ENCODE data around the gene STEAP1. TPM values are rescaled to one million over a fixed set of nuclear protein-coding genes. Genes with fewer than 3 reads are reported as not detected.
"Not testable (repeated sequence)": the region's sequence is repeated elsewhere in the genome, so short reads cannot be mapped to it uniquely, and the experiment has no call there.

The STEAP1 gene
- total RNA-seq: 8.2 TPM
- long read RNA-seq, transcript STEAP1-201 (5 exons, 1,313 nt): major isoform, 8 of 9 reads
- long read RNA-seq, partial matches to known transcripts: 0 of 9 reads
- long read RNA-seq, other reads (novel, unspliced or antisense): 1 of 9 reads

DNA sequence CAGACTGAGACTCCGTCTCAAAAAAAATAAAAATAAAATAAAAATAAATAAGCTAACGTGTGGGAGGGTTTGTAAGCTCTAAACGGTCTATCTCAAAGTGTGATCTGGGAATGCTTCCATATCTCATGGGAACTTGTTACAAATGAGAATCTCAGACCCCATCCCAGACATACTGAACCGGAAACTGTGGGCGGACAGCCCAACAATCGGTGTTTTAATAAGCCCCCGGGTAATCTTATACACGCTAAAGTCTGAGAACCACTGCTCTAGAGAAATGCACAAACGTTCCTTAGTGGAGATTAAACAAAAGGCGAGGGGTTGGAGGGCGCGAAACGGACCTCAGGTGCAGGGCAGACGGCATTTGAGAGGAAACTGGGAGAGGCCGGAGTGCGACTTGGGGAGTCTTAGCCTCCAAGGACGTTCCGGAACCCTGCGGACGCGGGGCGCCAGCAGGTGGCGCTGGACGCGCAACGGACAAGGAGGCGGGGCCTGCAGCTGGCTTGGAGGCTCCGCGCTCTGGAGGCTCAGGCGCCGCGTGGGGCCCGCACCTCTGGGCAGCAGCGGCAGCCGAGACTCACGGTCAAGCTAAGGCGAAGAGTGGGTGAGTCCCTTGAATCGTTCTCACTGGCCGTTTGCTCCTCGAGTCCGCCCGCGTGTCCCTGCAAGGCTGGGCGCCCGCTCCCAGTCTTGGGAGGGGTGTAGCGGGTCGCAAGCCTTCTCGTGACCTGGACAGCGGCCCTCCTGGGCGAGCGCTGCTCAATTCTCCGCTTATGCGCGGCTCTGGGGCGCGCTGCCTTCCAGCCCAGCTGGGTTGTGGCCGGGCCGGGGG, at the start of gene STEAP1:
Gene STEAP1 (plus strand): TSS at position 527 of the 829 bp plus-strand sequence. CDS start 5,320 bp downstream, outside the sequence.
- H3K27me3 ChIP-seq (ENCODE audit: low read depth); H3K9me3 ChIP-seq; H3K36me3 ChIP-seq; H3K4me1 ChIP-seq: not testable (repeated sequence)
- intact Hi-C loops (cut with DNase I): loop anchor here (10.0 kb wide), 1 partner anchor 271 kb away; no protein-coding TSS in a partner anchor
- Histone ChIP-seq H3K27ac (peak within 1 kb of the TSS; percentile 58), H3K4me3 (peak within 1 kb of the TSS; percentile 59)
- ATAC-seq (peak; percentile 99), DNase-seq (peak; percentile 92)
- TF ChIP-seq CTCF (IDR thresholded peaks at IDR 0.05): peak; percentile 92

DNA sequence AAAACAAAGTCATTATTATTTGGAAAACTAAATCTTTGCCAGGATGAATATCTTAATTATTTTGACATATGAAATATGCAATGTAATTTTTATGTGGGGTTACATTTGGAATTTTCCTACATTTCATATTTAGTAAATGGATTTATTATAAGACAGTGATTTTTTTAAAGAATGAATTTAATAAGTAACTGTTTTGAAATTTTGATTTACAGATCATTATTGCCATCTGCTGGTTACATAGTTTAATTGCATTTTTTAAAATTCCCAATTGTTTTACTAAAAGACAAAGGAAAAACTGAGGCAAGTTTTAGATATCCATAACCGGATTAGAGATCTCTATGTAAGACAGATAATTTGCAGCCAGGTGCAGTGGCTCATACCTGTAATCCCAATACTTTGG, 39.3 kb upstream of the STEAP1 start:
- H3K4me3 ChIP-seq; DNase-seq; intact Hi-C loops (cut with DNase I); H3K36me3 ChIP-seq; H3K4me1 ChIP-seq; H3K9me3 ChIP-seq; H3K27ac ChIP-seq; ATAC-seq: not testable (repeated sequence)
- peaks cover 14% of the 10 kb centered on the region for H3K27me3 ChIP-seq (ENCODE audit: low read depth)
- TF ChIP-seq CTCF (IDR thresholded peaks at IDR 0.05): peak; percentile 25

DNA sequence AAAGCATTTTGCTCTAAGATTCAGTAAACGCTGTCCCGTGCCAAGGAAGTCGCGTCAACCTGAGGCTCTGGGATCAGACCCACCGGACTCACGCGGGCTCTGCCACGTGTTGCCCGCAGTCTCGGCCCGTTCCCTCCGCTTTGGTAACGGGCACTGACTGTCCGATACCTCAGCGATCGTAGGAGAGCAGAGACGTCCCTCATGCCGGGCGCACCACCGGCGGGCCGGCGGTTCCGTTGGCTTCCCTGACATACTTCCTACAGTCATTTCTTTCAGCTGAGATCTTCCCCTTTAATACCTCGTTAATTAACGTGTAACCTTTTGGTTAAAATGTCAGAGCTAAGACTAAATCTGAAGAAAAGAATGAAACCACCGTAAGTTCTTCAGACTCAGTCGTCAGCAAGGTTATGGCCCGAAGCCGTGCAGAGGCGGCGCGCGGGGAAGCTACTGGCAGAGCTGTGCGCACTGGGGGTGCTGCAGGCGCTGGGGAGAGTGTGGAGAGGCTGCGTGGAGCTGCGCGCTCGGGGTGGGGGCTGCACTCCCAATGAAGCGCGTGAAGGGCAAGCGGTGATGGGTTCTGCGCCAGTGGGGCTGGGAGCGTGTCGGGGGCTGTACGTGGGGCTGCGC, 35.6 kb upstream of the STEAP1 start:
- H3K27ac ChIP-seq; intact Hi-C loops (cut with DNase I); H3K36me3 ChIP-seq; H3K9me3 ChIP-seq; H3K4me1 ChIP-seq: not testable (repeated sequence)
- peak overlapping the region; percentile 53 for H3K4me3 ChIP-seq
- ATAC-seq (peak; percentile 32 to 40), DNase-seq (peak; percentile 39)
- H3K27me3 ChIP-seq (ENCODE audit: low read depth): peaks cover 15% of the 10 kb centered on the region

- Histone ChIP-seq H3K36me3 (no peaks in the 10 kb centered on the region), H3K4me1 (no peaks in the 10 kb centered on the region), H3K9me3 (no peaks in the 10 kb centered on the region), H3K4me3 (peak overlapping the region; percentile 53), H3K27ac (no peak overlapping the region), H3K27me3 (ENCODE audit: low read depth) (peaks cover 15% of the 10 kb centered on the region)
- DNase-seq (peak; percentile 49), ATAC-seq (peak; percentile 26 to 73)
- intact Hi-C loops (cut with DNase I): no loop called here
- TF ChIP-seq CTCF (IDR thresholded peaks at IDR 0.05): no peak
These were observed 34.9 kb upstream of the STEAP1 start for GRCh38 chr7:90119178-90119971.

- H3K9me3 ChIP-seq; H3K36me3 ChIP-seq; H3K4me1 ChIP-seq; DNase-seq; ATAC-seq; H3K27ac ChIP-seq; intact Hi-C loops (cut with DNase I); H3K4me3 ChIP-seq: not testable (repeated sequence)
- peaks cover 15% of the 10 kb centered on the region for H3K27me3 ChIP-seq (ENCODE audit: low read depth)
These were observed 34.1 kb upstream of the STEAP1 start for GRCh38 chr7:90120205-90120604.

DNA sequence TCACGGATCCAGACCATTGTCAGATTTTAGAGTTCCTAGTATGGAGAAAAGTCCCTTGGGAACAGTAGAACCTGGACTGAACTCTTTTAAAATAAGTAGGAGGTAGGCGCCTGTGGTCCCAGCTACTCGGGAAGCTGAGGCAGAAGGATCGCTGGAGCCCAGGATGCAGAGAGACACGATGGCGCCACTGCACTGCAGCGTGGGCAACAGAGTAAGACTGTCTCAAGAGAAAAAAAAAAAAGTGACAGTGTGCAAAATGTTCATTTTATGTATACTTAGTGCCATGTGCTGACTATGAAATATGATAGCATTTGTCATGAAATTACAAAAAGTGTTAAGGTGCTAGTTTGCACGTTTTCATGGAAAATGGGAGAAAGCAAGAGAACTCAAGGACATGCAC, 22.5 kb upstream of the STEAP1 start:
- H3K27ac ChIP-seq; H3K9me3 ChIP-seq; H3K36me3 ChIP-seq; ATAC-seq; intact Hi-C loops (cut with DNase I); H3K4me1 ChIP-seq; H3K4me3 ChIP-seq; DNase-seq; H3K27me3 ChIP-seq (ENCODE audit: low read depth): not testable (repeated sequence)

- intact Hi-C loops (cut with DNase I); H3K27me3 ChIP-seq (ENCODE audit: low read depth); H3K4me1 ChIP-seq; DNase-seq; H3K9me3 ChIP-seq; H3K4me3 ChIP-seq; H3K27ac ChIP-seq; H3K36me3 ChIP-seq: not testable (repeated sequence)
- ATAC-seq: peak; percentile 32 to 37
These were observed 6.9 kb upstream of the STEAP1 start for GRCh38 chr7:90147079-90147960.
